HepG2 (cell line): ENCODE data around the gene GNMT. TPM values are rescaled to one million over a fixed set of nuclear protein-coding genes. Genes with fewer than 3 reads are reported as not detected.

Experiments
- ATAC-seq: fragments of 200-7000 bp; cut with Tn5 transposase; 3 replicates; pipeline ENCODE4 v1.9.1; 2020; ENCODE audit warnings: mild to moderate bottlenecking, moderate library complexity
- BruUV-seq: library from RNA; stranded (reverse); fragments of 400-500 nt; replicated peaks from 2 replicates; lab custom pipeline; 2021; lab: Mats Ljungman, UMichigan
- CTCF ChIA-PET: fragments of 300-600 bp; formaldehyde crosslinking; extraction: SDS; loops from one replicate; lab custom pipeline; 2021; ENCODE audit warnings: low total read pairs, inconsistent platforms, low intra/inter-chr PET ratio; lab: Yijun Ruan, JAX
- POLR2A ChIA-PET: fragments of 350-600 bp; sonication (Branson Sonifier 250); formaldehyde crosslinking; loops from one replicate; lab custom pipeline; 2020; ENCODE audit warnings: antibody characterized with exemption, inconsistent platforms; lab: Yijun Ruan, JAX
- DNase-seq: peaks from one replicate; pipeline ENCODE4 v3.0.0-alpha.2; 2015; ENCODE audit warnings: low spot score
- FAIRE-seq: peaks from 3 replicates; lab custom pipeline; 2011; peaks lifted over from hg19 to GRCh38; lab: Jason Lieb, UNC
- H2AFZ ChIP-seq: one replicate; pipeline ENCODE4 v1.6.1; 2011; ENCODE audit warnings: low read length, inconsistent platforms
- H3K27ac ChIP-seq: fragments of 300-600 bp; 3 replicates; pipeline ENCODE4 v1.8.0; 2011; ENCODE audit warnings: mixed run types, mild to moderate bottlenecking, mixed read lengths, low read length, inconsistent platforms; ENCODE audit not compliant: insufficient read depth; ENCODE audit errors: extremely low read length
- H3K27me3 ChIP-seq, 2 experiments: fragments of 200-600 bp in 1 of 2; 2 replicates in 1 of 2; 3 replicates in 1 of 2; pipeline versions ENCODE4 v1.6.0 to v1.8.0; 2011; ENCODE audit warnings: low read length in 2 of 2, mild to moderate bottlenecking in 2 of 2, moderate library complexity in 2 of 2, inconsistent platforms in 1 of 2; ENCODE audit not compliant: insufficient read depth in 2 of 2, control insufficient read depth in 1 of 2
- H3K36me3 ChIP-seq, 2 experiments: fragments of 200-600 bp in 1 of 2; replicated peaks in 1 of 2; 2 replicates in 1 of 2; 3 replicates in 1 of 2; pipeline versions ENCODE4 v1.5.1 to v1.8.0; 2011; ENCODE audit warnings: low read length in 2 of 2, inconsistent platforms in 1 of 2; ENCODE audit not compliant: insufficient read depth in 2 of 2, control insufficient read depth in 1 of 2
- H3K4me1 ChIP-seq: 2 replicates; pipeline ENCODE4 v1.5.1; 2012; ENCODE audit warnings: low read length, inconsistent platforms; ENCODE audit not compliant: insufficient read depth
- H3K4me2 ChIP-seq: 2 replicates; pipeline ENCODE4 v1.6.0; 2011; ENCODE audit warnings: low read depth, low read length, inconsistent platforms
- H3K4me3 ChIP-seq, 3 experiments: fragments of 200-600 bp in 1 of 3; sonication (generic), shearing (Covaris generic) in 1 of 3; replicated peaks in 1 of 3; 2 replicates each; pipeline ENCODE4 v1.5.1; 2011 to 2016; ENCODE audit warnings: low read length in 3 of 3, inconsistent platforms in 2 of 3, low read depth in 2 of 3, mild to moderate bottlenecking in 2 of 3, control low read depth in 1 of 3, mixed read lengths in 1 of 3; ENCODE audit not compliant: insufficient read depth in 1 of 3
- H3K79me2 ChIP-seq: one replicate; pipeline ENCODE4 v1.6.1; 2011; ENCODE audit warnings: low read length, inconsistent platforms; ENCODE audit not compliant: insufficient read depth
- H3K9ac ChIP-seq: 2 replicates; pipeline ENCODE4 v1.6.0; 2011; ENCODE audit warnings: mild to moderate bottlenecking, low read depth, low read length, inconsistent platforms; ENCODE audit not compliant: insufficient read depth
- H3K9me3 ChIP-seq: 2 replicates; pipeline ENCODE4 v1.5.1; 2012; ENCODE audit warnings: mild to moderate bottlenecking, low read length
- H4K20me1 ChIP-seq: 2 replicates; pipeline ENCODE4 v1.6.0; 2011; ENCODE audit warnings: inconsistent platforms, mild to moderate bottlenecking, low read length, moderate library complexity; ENCODE audit not compliant: insufficient read depth
- ATAD3A ChIP-seq: sonication (generic); formaldehyde crosslinking; IDR thresholded peaks from 2 replicates; pipeline ENCODE4 v1.4.0; 2020; ENCODE audit warnings: missing genetic modification reagents
- BHLHE40 ChIP-seq: IDR thresholded peaks from 2 replicates; pipeline ENCODE4 v1.6.1; 2011; ENCODE audit warnings: low read length, improper control_type of control experiment
- CEBPG ChIP-seq: IDR thresholded peaks from 2 replicates; pipeline ENCODE4 v1.6.1; 2016
- CSRNP2 ChIP-seq: sonication (generic); formaldehyde crosslinking; conservative IDR thresholded peaks from 2 replicates; pipeline ENCODE4 v1.8.0; 2022; ENCODE audit warnings: low read depth, missing genetic modification reagents
- DMTF1 ChIP-seq: sonication (generic); formaldehyde crosslinking; IDR thresholded peaks from 2 replicates; pipeline ENCODE4 v1.4.0; 2020; ENCODE audit warnings: mild to moderate bottlenecking, missing genetic modification reagents
- EHMT2 ChIP-seq: fragments of 200-600 bp; sonication (generic); IDR thresholded peaks from 2 replicates; pipeline ENCODE4 v1.7.0; 2017; ENCODE audit warnings: antibody characterized with exemption, low read depth, low read length, borderline replicate concordance
- FOXP1 ChIP-seq, 2 experiments: fragments of 450-650 bp in 1 of 2; IDR thresholded peaks; 2 replicates each; pipeline ENCODE4 v1.6.1; 2017 to 2018; ENCODE audit warnings: antibody characterized with exemption in 1 of 2
- HOMEZ ChIP-seq: IDR thresholded peaks from 2 replicates; pipeline ENCODE4 v1.6.1; 2016; ENCODE audit warnings: low read depth
- HOXD1 ChIP-seq: sonication (generic); formaldehyde crosslinking; IDR thresholded peaks from 2 replicates; pipeline ENCODE4 v1.5.0; 2020; ENCODE audit warnings: missing genetic modification reagents
- PAXIP1 ChIP-seq: sonication (generic); formaldehyde crosslinking; conservative IDR thresholded peaks from 2 replicates; pipeline ENCODE4 v1.4.0; 2020; ENCODE audit warnings: mild to moderate bottlenecking, missing genetic modification reagents, moderate library complexity
- REL ChIP-seq: sonication (generic); formaldehyde crosslinking; conservative IDR thresholded peaks from 2 replicates; pipeline ENCODE4 v1.8.0; 2022; ENCODE audit warnings: mild to moderate bottlenecking, missing genetic modification reagents, moderate library complexity
- SMAD3 ChIP-seq: sonication (generic); formaldehyde crosslinking; IDR thresholded peaks from 2 replicates; pipeline ENCODE4 v1.4.0; 2020; ENCODE audit warnings: missing genetic modification reagents
- TSC22D2 ChIP-seq: sonication (generic); formaldehyde crosslinking; IDR thresholded peaks from 2 replicates; pipeline ENCODE4 v1.5.1; 2020; ENCODE audit warnings: missing genetic modification reagents, mild to moderate bottlenecking, borderline replicate concordance
- ZNF460 ChIP-seq: sonication (generic); formaldehyde crosslinking; IDR thresholded peaks from 2 replicates; pipeline ENCODE4 v1.5.1; 2020; ENCODE audit warnings: missing genetic modification reagents, mild to moderate bottlenecking, borderline replicate concordance
- ZNF496 ChIP-seq: sonication (generic); formaldehyde crosslinking; IDR thresholded peaks from 2 replicates; pipeline ENCODE4 v1.8.1; 2023; ENCODE audit warnings: mild to moderate bottlenecking, moderate library complexity, missing genetic modification reagents; ENCODE audit not compliant: insufficient replicate concordance
- ZNF720 ChIP-seq: sonication (generic); formaldehyde crosslinking; IDR thresholded peaks from 2 replicates; pipeline ENCODE4 v1.4.0; 2020; ENCODE audit warnings: missing genetic modification reagents
- ZNF782 ChIP-seq: sonication (generic); formaldehyde crosslinking; IDR thresholded peaks from 2 replicates; pipeline ENCODE4 v1.4.0; 2020; ENCODE audit warnings: missing genetic modification reagents, mild to moderate bottlenecking, borderline replicate concordance
- ZNF850 ChIP-seq: sonication (generic); formaldehyde crosslinking; conservative IDR thresholded peaks from 2 replicates; pipeline ENCODE4 v1.9.0; 2021; ENCODE audit warnings: mild to moderate bottlenecking, missing genetic modification reagents
- in situ Hi-C: cut with HindIII; loops from 2 replicates; pipeline ENCODE4 v1.10.0; 2017; ENCODE audit warnings: low pct_unique_long_range_greater_than_20kb; ENCODE audit not compliant: extremely low pct_ligation_motif_present
- intact Hi-C: fragments of 100-400 bp; cut with micrococcal nuclease; formaldehyde crosslinking; loops from one replicate; pipeline ENCODE4 v1.10.0; 2022; ENCODE audit not compliant: unreplicated experiment
- polyA plus RNA-seq, 8 experiments: library from polyadenylated mRNA; depleted of rRNA in 3 of 8; stranded (reverse) in 7 of 8; unstranded in 1 of 8; fragments of >200 nt; fragmentation: Illumina TruSeq in 4 of 8; extraction: Trizol in 4 of 8; gene quantifications; 2 replicates each; pipeline versions ENCODE4 v1.2.1 to v1.2.3, GENCODE V29; 2011 to 2016; ENCODE audit warnings: low read depth in 4 of 8, missing spikeins in 1 of 8, mixed read lengths in 1 of 8; ENCODE audit not compliant: insufficient read depth in 1 of 8
- total RNA-seq, 5 experiments: library from RNA; depleted of rRNA; stranded (reverse); fragments of >200 nt; fragmentation: Illumina TruSeq; extraction: Trizol; gene quantifications; 2 replicates each; pipeline ENCODE4 v1.2.3, GENCODE V29; 2016; ENCODE audit warnings: low read depth in 1 of 5

The GNMT gene
- total and polyA plus RNA-seq, 2 of the 13 experiments (the other 11 are each of a cell fraction or from before 2014, with no cell fraction given): 2.8 to 7.0 TPM

- H3K9ac ChIP-seq: no peak overlapping the region
- H3K9me3 ChIP-seq: no peaks in the 10 kb centered on the region
- H3K79me2 ChIP-seq: no peaks in the 10 kb centered on the region
- FAIRE-seq: no peak
- no peak for ATAC-seq
- no peaks in the 10 kb centered on the region for H4K20me1 ChIP-seq
- in situ Hi-C loops: no loop called here
- H2AFZ ChIP-seq: no peak overlapping the region
- intact Hi-C loops: no loop called here
- POLR2A ChIA-PET: no interaction called here
- CTCF ChIA-PET: no interaction called here
- H3K36me3 ChIP-seq: no peaks in the 10 kb centered on the region
- no peak for DNase-seq
- no peak overlapping the region for H3K4me3 ChIP-seq
- peaks cover 2% of the 10 kb centered on the region for H3K4me1 ChIP-seq
- H3K27ac ChIP-seq: no peak overlapping the region
- H3K4me2 ChIP-seq: no peak overlapping the region
- H3K27me3 ChIP-seq: no peaks in the 10 kb centered on the region
- no TSS peak for BruUV-seq
- TF ChIP-seq HOXD1 (CRISPR knock-in tag) (no peak), ZNF460 (no peak), EHMT2 (no peak), PAXIP1 (CRISPR knock-in tag) (no peak), ZNF720 (no peak), ZNF782 (CRISPR knock-in tag) (no peak), BHLHE40 (no peak), FOXP1 (IDR thresholded peaks at IDR 0.05) (no peak), FOXP1 (CRISPR knock-in tag; IDR thresholded peaks at IDR 0.05) (no peak), CEBPG (CRISPR knock-in tag) (no peak), SMAD3 (CRISPR knock-in tag) (no peak), CSRNP2 (CRISPR knock-in tag) (no peak), DMTF1 (CRISPR knock-in tag) (no peak), REL (CRISPR knock-in tag) (no peak), ZNF496 (CRISPR knock-in tag) (no peak), ATAD3A (CRISPR knock-in tag) (no peak), HOMEZ (CRISPR knock-in tag) (no peak), ZNF850 (CRISPR knock-in tag) (no peak), TSC22D2 (CRISPR knock-in tag) (no peak)
These were observed 12.6 kb upstream of the GNMT start for GRCh38 chr6:42947950-42948349.
